HepG2 (cell line): ENCODE measurements around the gene PSAP. TPM values are rescaled to one million over a fixed set of nuclear protein-coding genes. Genes with fewer than 3 reads are reported as not detected.

Source experiments
- ATAC-seq: fragments of 200-7000 bp; cut with Tn5 transposase; 3 replicates; pipeline ENCODE4 v1.9.1; 2020; ENCODE audit warnings: mild to moderate bottlenecking, moderate library complexity
- BruUV-seq: library from RNA; stranded (reverse); fragments of 400-500 nt; replicated peaks from 2 replicates; lab custom pipeline; 2021; lab: Mats Ljungman, UMichigan
- CTCF ChIA-PET: fragments of 300-600 bp; formaldehyde crosslinking; extraction: SDS; loops from one replicate; lab custom pipeline; 2021; ENCODE audit warnings: low total read pairs, inconsistent platforms, low intra/inter-chr PET ratio; lab: Yijun Ruan, JAX
- POLR2A ChIA-PET: fragments of 350-600 bp; sonication (Branson Sonifier 250); formaldehyde crosslinking; loops from one replicate; lab custom pipeline; 2020; ENCODE audit warnings: antibody characterized with exemption, inconsistent platforms; lab: Yijun Ruan, JAX
- DNase-seq: peaks from one replicate; pipeline ENCODE4 v3.0.0-alpha.2; 2015; ENCODE audit warnings: low spot score
- FAIRE-seq: peaks from 3 replicates; lab custom pipeline; 2011; peaks lifted over from hg19 to GRCh38; lab: Jason Lieb, UNC
- H2AFZ ChIP-seq: one replicate; pipeline ENCODE4 v1.6.1; 2011; ENCODE audit warnings: low read length, inconsistent platforms
- H3K27ac ChIP-seq: fragments of 300-600 bp; 3 replicates; pipeline ENCODE4 v1.8.0; 2011; ENCODE audit warnings: mixed run types, mild to moderate bottlenecking, mixed read lengths, low read length, inconsistent platforms; ENCODE audit not compliant: insufficient read depth; ENCODE audit errors: extremely low read length
- H3K27me3 ChIP-seq, 2 experiments: fragments of 200-600 bp in 1 of 2; 2 replicates in 1 of 2; 3 replicates in 1 of 2; pipeline versions ENCODE4 v1.6.0 to v1.8.0; 2011; ENCODE audit warnings: low read length in 2 of 2, mild to moderate bottlenecking in 2 of 2, moderate library complexity in 2 of 2, inconsistent platforms in 1 of 2; ENCODE audit not compliant: insufficient read depth in 2 of 2, control insufficient read depth in 1 of 2
- H3K36me3 ChIP-seq, 2 experiments: fragments of 200-600 bp in 1 of 2; replicated peaks in 1 of 2; 2 replicates in 1 of 2; 3 replicates in 1 of 2; pipeline versions ENCODE4 v1.5.1 to v1.8.0; 2011; ENCODE audit warnings: low read length in 2 of 2, inconsistent platforms in 1 of 2; ENCODE audit not compliant: insufficient read depth in 2 of 2, control insufficient read depth in 1 of 2
- H3K4me1 ChIP-seq: 2 replicates; pipeline ENCODE4 v1.5.1; 2012; ENCODE audit warnings: low read length, inconsistent platforms; ENCODE audit not compliant: insufficient read depth
- H3K4me2 ChIP-seq: 2 replicates; pipeline ENCODE4 v1.6.0; 2011; ENCODE audit warnings: low read depth, low read length, inconsistent platforms
- H3K4me3 ChIP-seq, 3 experiments: fragments of 200-600 bp in 1 of 3; sonication (generic), shearing (Covaris generic) in 1 of 3; replicated peaks in 1 of 3; 2 replicates each; pipeline ENCODE4 v1.5.1; 2011 to 2016; ENCODE audit warnings: low read length in 3 of 3, inconsistent platforms in 2 of 3, low read depth in 2 of 3, mild to moderate bottlenecking in 2 of 3, control low read depth in 1 of 3, mixed read lengths in 1 of 3; ENCODE audit not compliant: insufficient read depth in 1 of 3
- H3K79me2 ChIP-seq: one replicate; pipeline ENCODE4 v1.6.1; 2011; ENCODE audit warnings: low read length, inconsistent platforms; ENCODE audit not compliant: insufficient read depth
- H3K9ac ChIP-seq: 2 replicates; pipeline ENCODE4 v1.6.0; 2011; ENCODE audit warnings: mild to moderate bottlenecking, low read depth, low read length, inconsistent platforms; ENCODE audit not compliant: insufficient read depth
- H3K9me3 ChIP-seq: 2 replicates; pipeline ENCODE4 v1.5.1; 2012; ENCODE audit warnings: mild to moderate bottlenecking, low read length
- H4K20me1 ChIP-seq: 2 replicates; pipeline ENCODE4 v1.6.0; 2011; ENCODE audit warnings: inconsistent platforms, mild to moderate bottlenecking, low read length, moderate library complexity; ENCODE audit not compliant: insufficient read depth
- MZF1 ChIP-seq: sonication (generic); formaldehyde crosslinking; IDR thresholded peaks from 2 replicates; pipeline ENCODE4 v1.8.1; 2023; ENCODE audit warnings: mild to moderate bottlenecking, missing genetic modification reagents, borderline replicate concordance
- NKX3-1 ChIP-seq: sonication (generic); formaldehyde crosslinking; IDR thresholded peaks from 2 replicates; pipeline ENCODE4 v1.5.0; 2020; ENCODE audit warnings: missing genetic modification reagents
- ZNF264 ChIP-seq: sonication (generic); formaldehyde crosslinking; IDR thresholded peaks from 2 replicates; pipeline ENCODE4 v1.4.0; 2020; ENCODE audit warnings: missing genetic modification reagents
- ZNF558 ChIP-seq: sonication (generic); formaldehyde crosslinking; IDR thresholded peaks from 2 replicates; pipeline ENCODE4 v1.9.0; 2022; ENCODE audit warnings: mild to moderate bottlenecking, missing genetic modification reagents, borderline replicate concordance
- WGBS: methylation state at CpG from one replicate; pipeline ENCODE4 v1.1.6; 2017; ENCODE audit warnings: low lambda C conversion rate; 5-methylcytosine and 5-hydroxymethylcytosine counted together
- in situ Hi-C: cut with HindIII; loops from 2 replicates; pipeline ENCODE4 v1.10.0; 2017; ENCODE audit warnings: low pct_unique_long_range_greater_than_20kb; ENCODE audit not compliant: extremely low pct_ligation_motif_present
- intact Hi-C: fragments of 100-400 bp; cut with micrococcal nuclease; formaldehyde crosslinking; loops from one replicate; pipeline ENCODE4 v1.10.0; 2022; ENCODE audit not compliant: unreplicated experiment
- polyA plus RNA-seq, 8 experiments: library from polyadenylated mRNA; depleted of rRNA in 3 of 8; stranded (reverse) in 7 of 8; unstranded in 1 of 8; fragments of >200 nt; fragmentation: Illumina TruSeq in 4 of 8; extraction: Trizol in 4 of 8; gene quantifications; 2 replicates each; pipeline versions ENCODE4 v1.2.1 to v1.2.3, GENCODE V29; 2011 to 2016; ENCODE audit warnings: low read depth in 4 of 8, missing spikeins in 1 of 8, mixed read lengths in 1 of 8; ENCODE audit not compliant: insufficient read depth in 1 of 8
- total RNA-seq, 5 experiments: library from RNA; depleted of rRNA; stranded (reverse); fragments of >200 nt; fragmentation: Illumina TruSeq; extraction: Trizol; gene quantifications; 2 replicates each; pipeline ENCODE4 v1.2.3, GENCODE V29; 2016; ENCODE audit warnings: low read depth in 1 of 5
- TF ChIP-seq, protein P1 (sequence below), 2 experiments: sonication (generic) in 1 of 2; formaldehyde crosslinking in 1 of 2; IDR thresholded peaks; 2 replicates each; pipeline versions ENCODE4 v1.4.0 to v1.6.1; 2018 to 2020; ENCODE audit warnings: missing genetic modification reagents in 2 of 2, borderline replicate concordance in 1 of 2, low read depth in 1 of 2, mild to moderate bottlenecking in 1 of 2, missing biosample characterization in 1 of 2
- TF ChIP-seq, protein P2 (sequence below): sonication (generic); formaldehyde crosslinking; IDR thresholded peaks from 2 replicates; pipeline ENCODE4 v1.4.0; 2020; ENCODE audit warnings: missing genetic modification reagents, borderline replicate concordance

Gene PSAP
- total and polyA plus RNA-seq, 2 of the 13 experiments (the other 11 are each of a cell fraction or from before 2014, with no cell fraction given), result 323 to 643 TPM

DNA sequence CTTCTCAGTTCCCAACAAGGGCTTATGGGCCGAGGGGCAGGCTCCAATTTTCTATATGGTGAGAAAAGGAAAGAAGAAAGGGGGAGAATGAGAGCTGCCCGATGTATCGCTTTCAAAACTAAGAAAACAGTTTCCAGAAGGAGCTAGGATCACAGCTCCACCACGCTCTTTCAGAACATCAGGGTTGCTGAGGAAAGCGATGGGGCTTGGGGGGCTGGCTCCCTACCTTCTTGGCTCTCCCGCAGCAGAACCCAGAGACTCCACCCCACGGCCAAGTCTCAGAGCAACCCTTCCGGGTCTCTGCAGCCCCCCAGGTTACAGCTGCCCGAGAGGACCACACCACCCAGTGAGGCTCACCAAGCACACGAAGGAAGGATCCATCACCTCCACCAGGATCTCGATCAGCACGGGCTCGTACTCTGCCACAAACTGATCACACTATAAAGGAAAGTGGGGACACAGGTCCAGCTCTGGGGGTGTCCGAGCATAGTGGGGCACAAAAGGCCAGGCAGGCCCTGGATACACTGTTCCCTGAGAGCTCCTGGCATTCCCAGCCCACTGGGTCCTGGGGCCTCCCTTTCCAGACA lies 32.3 kb downstream of the PSAP start:
- no peaks in the 10 kb centered on the region for H3K79me2 ChIP-seq
- H3K27me3 ChIP-seq, result no peaks in the 10 kb centered on the region
- ChIA-PET POLR2A (interaction anchor here (0.6 kb wide), 1 partner anchor 8 kb away, joined by 3 read pairs; no protein-coding TSS in a partner anchor), CTCF (no interaction called here)
- BruUV-seq, result no TSS peak
- TF ChIP-seq NKX3-1 (CRISPR knock-in tag) (no peak), ZNF558 (CRISPR knock-in tag) (no peak), MZF1 (CRISPR knock-in tag) (no peak), ZNF264 (no peak)
- TF ChIP-seq, protein P1, sequence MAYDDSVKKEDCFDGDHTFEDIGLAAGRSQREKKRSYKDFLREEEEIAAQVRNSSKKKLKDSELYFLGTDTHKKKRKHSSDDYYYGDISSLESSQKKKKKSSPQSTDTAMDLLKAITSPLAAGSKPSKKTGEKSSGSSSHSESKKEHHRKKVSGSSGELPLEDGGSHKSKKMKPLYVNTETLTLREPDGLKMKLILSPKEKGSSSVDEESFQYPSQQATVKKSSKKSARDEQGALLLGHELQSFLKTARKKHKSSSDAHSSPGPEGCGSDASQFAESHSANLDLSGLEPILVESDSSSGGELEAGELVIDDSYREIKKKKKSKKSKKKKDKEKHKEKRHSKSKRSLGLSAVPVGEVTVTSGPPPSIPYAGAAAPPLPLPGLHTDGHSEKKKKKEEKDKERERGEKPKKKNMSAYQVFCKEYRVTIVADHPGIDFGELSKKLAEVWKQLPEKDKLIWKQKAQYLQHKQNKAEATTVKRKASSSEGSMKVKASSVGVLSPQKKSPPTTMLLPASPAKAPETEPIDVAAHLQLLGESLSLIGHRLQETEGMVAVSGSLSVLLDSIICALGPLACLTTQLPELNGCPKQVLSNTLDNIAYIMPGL (CRISPR knock-in tag; IDR thresholded peaks at IDR 0.05; ENCODE audit: borderline replicate concordance in 1 of 2, low read depth in 1 of 2), result no peak
- TF ChIP-seq, protein P2, sequence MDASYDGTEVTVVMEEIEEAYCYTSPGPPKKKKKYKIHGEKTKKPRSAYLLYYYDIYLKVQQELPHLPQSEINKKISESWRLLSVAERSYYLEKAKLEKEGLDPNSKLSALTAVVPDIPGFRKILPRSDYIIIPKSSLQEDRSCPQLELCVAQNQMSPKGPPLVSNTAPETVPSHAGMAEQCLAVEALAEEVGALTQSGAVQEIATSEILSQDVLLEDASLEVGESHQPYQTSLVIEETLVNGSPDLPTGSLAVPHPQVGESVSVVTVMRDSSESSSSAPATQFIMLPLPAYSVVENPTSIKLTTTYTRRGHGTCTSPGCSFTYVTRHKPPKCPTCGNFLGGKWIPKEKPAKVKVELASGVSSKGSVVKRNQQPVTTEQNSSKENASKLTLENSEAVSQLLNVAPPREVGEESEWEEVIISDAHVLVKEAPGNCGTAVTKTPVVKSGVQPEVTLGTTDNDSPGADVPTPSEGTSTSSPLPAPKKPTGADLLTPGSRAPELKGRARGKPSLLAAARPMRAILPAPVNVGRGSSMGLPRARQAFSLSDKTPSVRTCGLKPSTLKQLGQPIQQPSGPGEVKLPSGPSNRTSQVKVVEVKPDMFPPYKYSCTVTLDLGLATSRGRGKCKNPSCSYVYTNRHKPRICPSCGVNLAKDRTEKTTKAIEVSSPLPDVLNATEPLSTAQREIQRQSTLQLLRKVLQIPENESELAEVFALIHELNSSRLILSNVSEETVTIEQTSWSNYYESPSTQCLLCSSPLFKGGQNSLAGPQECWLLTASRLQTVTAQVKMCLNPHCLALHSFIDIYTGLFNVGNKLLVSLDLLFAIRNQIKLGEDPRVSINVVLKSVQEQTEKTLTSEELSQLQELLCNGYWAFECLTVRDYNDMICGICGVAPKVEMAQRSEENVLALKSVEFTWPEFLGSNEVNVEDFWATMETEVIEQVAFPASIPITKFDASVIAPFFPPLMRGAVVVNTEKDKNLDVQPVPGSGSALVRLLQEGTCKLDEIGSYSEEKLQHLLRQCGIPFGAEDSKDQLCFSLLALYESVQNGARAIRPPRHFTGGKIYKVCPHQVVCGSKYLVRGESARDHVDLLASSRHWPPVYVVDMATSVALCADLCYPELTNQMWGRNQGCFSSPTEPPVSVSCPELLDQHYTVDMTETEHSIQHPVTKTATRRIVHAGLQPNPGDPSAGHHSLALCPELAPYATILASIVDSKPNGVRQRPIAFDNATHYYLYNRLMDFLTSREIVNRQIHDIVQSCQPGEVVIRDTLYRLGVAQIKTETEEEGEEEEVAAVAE (CRISPR knock-in tag), result no peak
- no peak for ATAC-seq
- DNase-seq, result no peak
- in situ Hi-C loops, result no loop called here
- no peak overlapping the region for H3K9ac ChIP-seq
- H3K9me3 ChIP-seq, result no peaks in the 10 kb centered on the region
- H3K4me2 ChIP-seq, result no peak overlapping the region
- peaks cover 55 to 82% of the 10 kb centered on the region in 2 experiments for H3K36me3 ChIP-seq
- no peak overlapping the region for H2AFZ ChIP-seq
- FAIRE-seq, result no peak
- no peak overlapping the region for H3K4me3 ChIP-seq
- H3K4me1 ChIP-seq, result no peaks in the 10 kb centered on the region
- 97% methylated on average over 14 of the region's 14 CpGs for whole genome bisulfite sequencing
- intact Hi-C loops, result no loop called here
- no peak overlapping the region for H3K27ac ChIP-seq
- no peaks in the 10 kb centered on the region for H4K20me1 ChIP-seq
